Activated naive CD8-positive, alpha-beta T cell treated with anti-CD3 and anti-CD28 coated beads, Interleukin-2, amount 10 ng/mL, durations not matched to agents 7 days and 5 days (primary cell): Measurements from ENCODE around the gene CCL17. TPM values are rescaled to one million over a fixed set of nuclear protein-coding genes. Genes with fewer than 3 reads are reported as not detected.

ENCODE experiments used
- ATAC-seq: fragments of 150-1000 bp; cut with Tn5 transposase; one replicate; pipeline ENCODE4 v1.10.0; 2021; ENCODE audit warnings: low read depth, moderate library complexity
- POLR2A ChIA-PET: fragments of 350-600 bp; sonication (Branson Sonifier 250); formaldehyde crosslinking; loops from one replicate; lab custom pipeline; 2021; ENCODE audit warnings: antibody characterized with exemption; lab: Charles Lee
- DNase-seq: peaks from one replicate; pipeline ENCODE4 v3.0.0; 2021
- H3K27ac Mint-ChIP-seq: one replicate; pipeline ENCODE4 v1.8.0; 2022; ENCODE audit warnings: mild to moderate bottlenecking, mixed read lengths
- H3K27me3 Mint-ChIP-seq: one replicate; pipeline ENCODE4 v1.8.0; 2022; ENCODE audit warnings: mild to moderate bottlenecking, moderate library complexity, mixed read lengths
- H3K36me3 Mint-ChIP-seq: one replicate; pipeline ENCODE4 v1.8.0; 2021; ENCODE audit warnings: mild to moderate bottlenecking, mixed read lengths
- H3K4me1 Mint-ChIP-seq: one replicate; pipeline ENCODE4 v1.8.0; 2021; ENCODE audit warnings: mixed read lengths
- H3K4me3 Mint-ChIP-seq: one replicate; pipeline ENCODE4 v1.8.0; 2022; ENCODE audit warnings: mild to moderate bottlenecking, moderate library complexity, mixed read lengths
- H3K9me3 Mint-ChIP-seq: one replicate; pipeline ENCODE4 v1.8.0; 2021; ENCODE audit warnings: mixed read lengths
- total RNA-seq, 2 experiments: library from RNA; stranded (reverse); gene quantifications; one replicate each; pipeline ENCODE4 v1.2.3, GENCODE V29; 2021

The CCL17 gene
- total RNA-seq, 2 experiments from 2014 or later, result not detected

- H3K27ac Mint-ChIP-seq, result no peak overlapping the region
- no peak overlapping the region for H3K4me3 Mint-ChIP-seq
- DNase-seq (no peak), ATAC-seq (no peak)
- POLR2A ChIA-PET, result interaction anchor here (0.6 to 4.0 kb wide), 9 partner anchors 11 to 201 kb away, joined by 3 to 25 read pairs (median 4); partner anchors contain the start of genes CIAPIN1, COQ9 and POLR2C
- H3K36me3 Mint-ChIP-seq, result no peaks in the 10 kb centered on the region
- peaks cover 18% of the 10 kb centered on the region for H3K4me1 Mint-ChIP-seq
- no peaks in the 10 kb centered on the region for H3K27me3 Mint-ChIP-seq
- H3K9me3 Mint-ChIP-seq, result no peaks in the 10 kb centered on the region
These were observed 11.5 kb downstream of the CCL17 start for GRCh38 chr16:57416084-57416483.

GRCh38 chr16:57419506-57419905 is 14.9 kb downstream of the CCL17 start:
- no peak for ATAC-seq
- no peaks in the 10 kb centered on the region for H3K36me3 Mint-ChIP-seq
- no peak for DNase-seq
- peaks cover 18% of the 10 kb centered on the region for H3K4me1 Mint-ChIP-seq
- POLR2A ChIA-PET, result interaction anchor here (1.7 to 4.0 kb wide), 3 partner anchors 27 to 119 kb away, joined by 6 to 25 read pairs (median 8); partner anchors contain the start of genes CIAPIN1 and COQ9
- H3K27me3 Mint-ChIP-seq, result no peaks in the 10 kb centered on the region
- peak overlapping the region; percentile 25 for H3K4me3 Mint-ChIP-seq
- H3K27ac Mint-ChIP-seq, result peak overlapping the region; percentile 40
- H3K9me3 Mint-ChIP-seq, result no peaks in the 10 kb centered on the region

- POLR2A ChIA-PET, result interaction anchor here (1.4 kb wide), 1 partner anchor 40 kb away, joined by 4 read pairs; the partner anchor contains the start of gene POLR2C
These were observed 17.7 kb downstream of the CCL17 start for GRCh38 chr16:57422026-57422944.

GRCh38 chr16:57423152-57423551 is 18.6 kb downstream of the CCL17 start:
- no peak overlapping the region for H3K27ac Mint-ChIP-seq
- peaks cover 11% of the 10 kb centered on the region for H3K4me1 Mint-ChIP-seq
- ATAC-seq, result no peak
- H3K36me3 Mint-ChIP-seq, result peaks cover 5% of the 10 kb centered on the region
- H3K4me3 Mint-ChIP-seq, result no peak overlapping the region
- no peaks in the 10 kb centered on the region for H3K9me3 Mint-ChIP-seq
- POLR2A ChIA-PET, result no interaction called here
- DNase-seq, result no peak
- H3K27me3 Mint-ChIP-seq, result no peaks in the 10 kb centered on the region

More at GRCh38 chr16:57422026-57422944, 17.7 kb downstream of the CCL17 start:
- Mint-ChIP-seq H3K27ac (no peak overlapping the region), H3K4me1 (peaks cover 15% of the 10 kb centered on the region), H3K4me3 (no peak overlapping the region), H3K27me3 (no peaks in the 10 kb centered on the region), H3K36me3 (peaks cover under 1% of the 10 kb centered on the region), H3K9me3 (no peaks in the 10 kb centered on the region)
- DNase-seq (no peak), ATAC-seq (no peak)

GRCh38 chr16:57424583-57424982 is 20.0 kb downstream of the CCL17 start:
- POLR2A ChIA-PET, result no interaction called here
- no peaks in the 10 kb centered on the region for H3K9me3 Mint-ChIP-seq
- H3K36me3 Mint-ChIP-seq, result peaks cover 9% of the 10 kb centered on the region
- H3K4me1 Mint-ChIP-seq, result peaks cover 1% of the 10 kb centered on the region
- no peaks in the 10 kb centered on the region for H3K27me3 Mint-ChIP-seq
- ATAC-seq (no peak), DNase-seq (no peak)
- H3K4me3 Mint-ChIP-seq, result no peak overlapping the region
- no peak overlapping the region for H3K27ac Mint-ChIP-seq

- Mint-ChIP-seq H3K27me3 (no peaks in the 10 kb centered on the region), H3K4me3 (no peak overlapping the region), H3K36me3 (peaks cover 20% of the 10 kb centered on the region), H3K27ac (no peak overlapping the region), H3K4me1 (no peaks in the 10 kb centered on the region), H3K9me3 (no peaks in the 10 kb centered on the region)
- DNase-seq (no peak), ATAC-seq (no peak)
- POLR2A ChIA-PET, result no interaction called here
These were observed 21.8 kb downstream of the CCL17 start for GRCh38 chr16:57426356-57426755.

- no peak for DNase-seq
- POLR2A ChIA-PET, result no interaction called here
- Mint-ChIP-seq H3K4me3 (no peak overlapping the region), H3K27ac (no peak overlapping the region), H3K36me3 (peaks cover 21% of the 10 kb centered on the region), H3K27me3 (no peaks in the 10 kb centered on the region), H3K4me1 (no peaks in the 10 kb centered on the region), H3K9me3 (no peaks in the 10 kb centered on the region)
- no peak for ATAC-seq
These were observed 22.7 kb downstream of the CCL17 start for GRCh38 chr16:57427307-57427706.

GRCh38 chr16:57427824-57428223 is 23.3 kb downstream of the CCL17 start:
- POLR2A ChIA-PET, result no interaction called here
- H3K27ac Mint-ChIP-seq, result no peak overlapping the region
- peaks cover 21% of the 10 kb centered on the region for H3K36me3 Mint-ChIP-seq
- no peaks in the 10 kb centered on the region for H3K27me3 Mint-ChIP-seq
- H3K9me3 Mint-ChIP-seq, result no peaks in the 10 kb centered on the region
- no peak for ATAC-seq
- no peak for DNase-seq
- H3K4me3 Mint-ChIP-seq, result no peak overlapping the region
- H3K4me1 Mint-ChIP-seq, result no peaks in the 10 kb centered on the region

GRCh38 chr16:57430955-57431354 is 26.4 kb downstream of the CCL17 start:
- Mint-ChIP-seq H3K4me3 (no peak overlapping the region), H3K27ac (no peak overlapping the region), H3K4me1 (peaks cover 3% of the 10 kb centered on the region), H3K27me3 (no peaks in the 10 kb centered on the region), H3K36me3 (peaks cover 37% of the 10 kb centered on the region), H3K9me3 (no peaks in the 10 kb centered on the region)
- POLR2A ChIA-PET, result no interaction called here
- ATAC-seq (no peak), DNase-seq (no peak)

GRCh38 chr16:57432505-57432904 is 27.9 kb downstream of the CCL17 start:
- H3K36me3 Mint-ChIP-seq, result peaks cover 39% of the 10 kb centered on the region

GRCh38 chr16:57432989-57433388 is 28.4 kb downstream of the CCL17 start:
- Mint-ChIP-seq H3K4me1 (peaks cover 3% of the 10 kb centered on the region), H3K9me3 (no peaks in the 10 kb centered on the region), H3K27ac (peak overlapping the region; percentile 51), H3K36me3 (peaks cover 36% of the 10 kb centered on the region), H3K27me3 (no peaks in the 10 kb centered on the region), H3K4me3 (no peak overlapping the region)
- ATAC-seq (peak; percentile 65), DNase-seq (no peak)
- POLR2A ChIA-PET, result interaction anchor here (0.9 to 2.6 kb wide), 3 partner anchors 14 to 86 kb away, joined by 3 to 17 read pairs (median 4); partner anchors contain the start of genes CIAPIN1 and COQ9

More at GRCh38 chr16:57432505-57432904, 27.9 kb downstream of the CCL17 start:
- Mint-ChIP-seq H3K9me3 (no peaks in the 10 kb centered on the region), H3K4me3 (no peak overlapping the region), H3K27me3 (no peaks in the 10 kb centered on the region), H3K27ac (peak overlapping the region; percentile 51), H3K4me1 (peaks cover 3% of the 10 kb centered on the region)
- no peak for ATAC-seq
- DNase-seq, result no peak
- POLR2A ChIA-PET, result interaction anchor here (1.6 to 2.6 kb wide), 2 partner anchors 14 to 16 kb away, joined by 4 to 17 read pairs; partner anchors contain the start of genes CIAPIN1 and COQ9

GRCh38 chr16:57434003-57434402 is 29.4 kb downstream of the CCL17 start:
- H3K4me3 Mint-ChIP-seq, result no peak overlapping the region
- no peaks in the 10 kb centered on the region for H3K9me3 Mint-ChIP-seq
- H3K36me3 Mint-ChIP-seq, result peaks cover 42% of the 10 kb centered on the region
- H3K27ac Mint-ChIP-seq, result no peak overlapping the region
- DNase-seq (no peak), ATAC-seq (peak; percentile 42)
- POLR2A ChIA-PET, result interaction anchor here (0.9 to 2.6 kb wide), 2 partner anchors 13 to 85 kb away, joined by 3 to 17 read pairs; partner anchors contain the start of genes CIAPIN1 and COQ9
- no peaks in the 10 kb centered on the region for H3K27me3 Mint-ChIP-seq
- H3K4me1 Mint-ChIP-seq, result peaks cover 3% of the 10 kb centered on the region

- POLR2A ChIA-PET, result interaction anchor here (1.1 kb wide), 1 partner anchor 11 kb away, joined by 3 read pairs; the partner anchor contains the start of genes CIAPIN1 and COQ9
- H3K27ac Mint-ChIP-seq, result no peak overlapping the region
- ATAC-seq (no peak), DNase-seq (no peak)
- H3K9me3 Mint-ChIP-seq, result peaks cover 9% of the 10 kb centered on the region
- H3K4me3 Mint-ChIP-seq, result no peak overlapping the region
- H3K36me3 Mint-ChIP-seq, result peaks cover 51% of the 10 kb centered on the region
- peaks cover 3% of the 10 kb centered on the region for H3K4me1 Mint-ChIP-seq
- no peaks in the 10 kb centered on the region for H3K27me3 Mint-ChIP-seq
These were observed 31.3 kb downstream of the CCL17 start for GRCh38 chr16:57435838-57436237.
